NCI-H460 (cell line): ENCODE measurements around the gene CNEP1R1. TPM values are rescaled to one million over a fixed set of nuclear protein-coding genes. Genes with fewer than 3 reads are reported as not detected.

Source experiments
- DNase-seq: peaks from one replicate; pipeline ENCODE4 v3.0.0-alpha.2; 2016; ENCODE audit warnings: low read depth; ENCODE audit errors: extremely low read depth
- total RNA-seq: library from RNA; depleted of rRNA; stranded (reverse); fragments of >200 nt; shearing (Covaris generic); gene quantifications from 2 replicates; pipeline ENCODE4 v1.2.3, GENCODE V29; 2014

Gene CNEP1R1
- total RNA-seq, 1 experiment from 2014 or later: 24.0 TPM

- DNase-seq: no peak
Measured at GRCh38 chr16:50015631-50016030, 9.4 kb upstream of the CNEP1R1 start.

GRCh38 chr16:50017553-50017952 is 7.5 kb upstream of the CNEP1R1 start:
- DNase-seq: no peak

GRCh38 chr16:50021544-50021943 is 3.5 kb upstream of the CNEP1R1 start:
- no peak for DNase-seq

- no peak for DNase-seq
Measured at GRCh38 chr16:50023641-50024040, 1.4 kb upstream of the CNEP1R1 start.

- no peak for DNase-seq
Measured at GRCh38 chr16:50024207-50024606, 818 bp upstream of the CNEP1R1 start.

- no peak for DNase-seq
Measured at GRCh38 chr16:50025537-50025931, 509 bp downstream of the CNEP1R1 start.

GRCh38 chr16:50027829-50028228 is 2.8 kb downstream of the CNEP1R1 start:
- no peak for DNase-seq

- DNase-seq: no peak
Measured at GRCh38 chr16:50035468-50035992, 10.5 kb downstream of the CNEP1R1 start.

- DNase-seq: no peak
Measured at GRCh38 chr16:50036426-50036825, 11.4 kb downstream of the CNEP1R1 start.

- no peak for DNase-seq
Measured at GRCh38 chr16:50037662-50038220, 12.7 kb downstream of the CNEP1R1 start.

GRCh38 chr16:50038286-50038685 is 13.3 kb downstream of the CNEP1R1 start:
- no peak for DNase-seq

GRCh38 chr16:50038756-50039529 is 13.9 kb downstream of the CNEP1R1 start:
- DNase-seq: no peak

- DNase-seq: no peak
Measured at GRCh38 chr16:50040018-50040417, 15.0 kb downstream of the CNEP1R1 start.

- no peak for DNase-seq
Measured at GRCh38 chr16:50040710-50041109, 15.7 kb downstream of the CNEP1R1 start.

GRCh38 chr16:50043358-50043757 is 18.3 kb downstream of the CNEP1R1 start:
- DNase-seq: no peak

- DNase-seq: no peak
Measured at GRCh38 chr16:50045412-50045811, 20.4 kb downstream of the CNEP1R1 start.

- DNase-seq: no peak
Measured at GRCh38 chr16:50046853-50047252, 21.8 kb downstream of the CNEP1R1 start.

GRCh38 chr16:50047864-50048263 is 22.8 kb downstream of the CNEP1R1 start:
- no peak for DNase-seq

- no peak for DNase-seq
Measured at GRCh38 chr16:50050802-50051201, 25.8 kb downstream of the CNEP1R1 start.

GRCh38 chr16:50056226-50056625 is 31.2 kb downstream of the CNEP1R1 start:
- DNase-seq: no peak

GRCh38 chr16:50058091-50058771 is 33.2 kb downstream of the CNEP1R1 start:
- DNase-seq: no peak

- no peak for DNase-seq
Measured at GRCh38 chr16:50059111-50059510, 34.1 kb downstream of the CNEP1R1 start.
